ENCODE results near the gene RPUSD1. TPM values are rescaled to one million over a fixed set of nuclear protein-coding genes. Genes with fewer than 3 reads are reported as not detected.
"Not testable (repeated sequence)": the region's sequence is repeated elsewhere in the genome, so short reads cannot be mapped to it uniquely, and the experiment has no call there.

Gene RPUSD1
- total and polyA plus RNA-seq, 12 donors = 5.8 to 23.3 (median 8.2) TPM

DNA sequence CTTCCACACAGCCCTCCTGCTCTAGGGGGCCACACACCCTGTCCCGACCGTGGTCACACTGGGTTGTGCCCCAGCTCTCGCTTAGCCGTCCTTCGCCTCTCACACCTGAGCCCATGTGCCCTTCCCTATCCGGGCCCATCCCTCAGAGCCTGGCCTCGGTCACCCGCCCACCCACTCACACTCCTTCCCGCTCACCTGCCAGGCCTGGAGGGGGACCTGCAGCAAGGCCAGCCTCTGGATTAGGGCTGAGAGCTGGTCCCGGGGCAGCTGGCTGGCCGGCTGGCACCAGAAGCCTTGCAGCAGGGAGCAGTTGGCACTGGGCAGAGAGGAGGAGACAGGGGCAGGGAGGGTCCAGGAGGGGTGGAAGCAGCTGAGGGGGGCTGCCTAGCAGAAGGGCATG is 9.7 kb downstream of the RPUSD1 start:
- H3K27ac ChIP-seq = no peak overlapping the region
- no peaks in the 10 kb centered on the region for H3K9me3 ChIP-seq
- no peaks in the 10 kb centered on the region for H3K36me3 ChIP-seq
- DNase-seq (no peak), ATAC-seq (no peak)
- TF ChIP-seq, protein P1, sequence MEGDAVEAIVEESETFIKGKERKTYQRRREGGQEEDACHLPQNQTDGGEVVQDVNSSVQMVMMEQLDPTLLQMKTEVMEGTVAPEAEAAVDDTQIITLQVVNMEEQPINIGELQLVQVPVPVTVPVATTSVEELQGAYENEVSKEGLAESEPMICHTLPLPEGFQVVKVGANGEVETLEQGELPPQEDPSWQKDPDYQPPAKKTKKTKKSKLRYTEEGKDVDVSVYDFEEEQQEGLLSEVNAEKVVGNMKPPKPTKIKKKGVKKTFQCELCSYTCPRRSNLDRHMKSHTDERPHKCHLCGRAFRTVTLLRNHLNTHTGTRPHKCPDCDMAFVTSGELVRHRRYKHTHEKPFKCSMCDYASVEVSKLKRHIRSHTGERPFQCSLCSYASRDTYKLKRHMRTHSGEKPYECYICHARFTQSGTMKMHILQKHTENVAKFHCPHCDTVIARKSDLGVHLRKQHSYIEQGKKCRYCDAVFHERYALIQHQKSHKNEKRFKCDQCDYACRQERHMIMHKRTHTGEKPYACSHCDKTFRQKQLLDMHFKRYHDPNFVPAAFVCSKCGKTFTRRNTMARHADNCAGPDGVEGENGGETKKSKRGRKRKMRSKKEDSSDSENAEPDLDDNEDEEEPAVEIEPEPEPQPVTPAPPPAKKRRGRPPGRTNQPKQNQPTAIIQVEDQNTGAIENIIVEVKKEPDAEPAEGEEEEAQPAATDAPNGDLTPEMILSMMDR (IDR thresholded peaks at IDR 0.05) = no peak
- peaks cover 0 to 2% (median under 1%) of the 10 kb centered on the region in 9 donors for H3K4me1 ChIP-seq
- intact Hi-C loops (cut with DNase I) = no loop called here
- H3K4me3 ChIP-seq = no peak overlapping the region
- 77 to 78% methylated on average over 11 of the region's 11 CpGs for WGBS, 2 donors
- H3K27me3 ChIP-seq = peaks cover 4 to 63% (median 45%) of the 10 kb centered on the region in 7 donors

DNA sequence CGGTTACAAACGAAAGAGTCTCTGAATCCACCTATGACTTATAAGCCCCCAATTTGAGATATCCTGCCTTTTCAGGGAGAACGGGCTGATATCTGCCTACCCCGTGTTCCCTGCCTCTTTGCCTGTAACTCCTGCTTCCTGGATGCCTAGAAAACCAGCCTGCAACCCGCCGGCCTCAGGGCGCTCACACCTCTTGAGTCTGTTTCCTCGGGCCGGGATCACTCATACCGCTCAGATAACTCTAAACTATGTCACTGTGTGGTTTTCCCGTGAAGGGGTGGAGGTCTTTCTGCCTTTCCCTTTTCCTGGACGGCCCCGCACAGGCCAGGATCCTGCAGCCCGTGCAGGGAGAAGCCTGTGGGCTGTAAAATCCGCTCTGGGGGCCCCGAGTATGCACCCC is 10.4 kb downstream of the RPUSD1 start:
- 17 to 21% methylated on average over 16 of the region's 16 CpGs for WGBS, 2 donors
- no peaks in the 10 kb centered on the region for H3K4me1 ChIP-seq
- DNase-seq = no peak
- TF ChIP-seq, protein P1 (IDR thresholded peaks at IDR 0.05) = no peak
- no peaks in the 10 kb centered on the region for H3K9me3 ChIP-seq
- ATAC-seq = no peak
- no peak overlapping the region for H3K27ac ChIP-seq
- H3K36me3 ChIP-seq = no peaks in the 10 kb centered on the region
- peaks cover 4 to 58% (median 39%) of the 10 kb centered on the region in 7 donors for H3K27me3 ChIP-seq
- H3K4me3 ChIP-seq = no peak overlapping the region
- intact Hi-C loops (cut with DNase I) = no loop called here

DNA sequence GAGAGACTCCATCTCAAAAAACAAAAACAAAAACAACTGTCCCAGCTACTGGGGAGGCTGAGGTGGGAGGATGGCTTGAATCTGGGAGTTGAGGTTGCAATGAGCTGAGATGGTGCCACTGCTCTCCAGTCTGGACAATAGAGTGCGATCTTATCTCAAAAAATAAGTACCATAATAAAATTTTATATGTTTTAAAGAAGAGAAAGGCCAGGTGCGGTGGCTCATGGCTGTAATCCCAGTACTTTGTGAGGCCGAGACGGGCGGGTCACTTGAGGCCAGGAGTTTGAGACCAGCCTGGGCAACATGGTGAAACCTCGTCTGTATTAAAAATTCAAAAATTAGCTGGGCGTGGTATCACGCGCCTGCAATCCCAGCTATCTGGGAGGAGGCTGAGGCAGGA is 11.4 kb downstream of the RPUSD1 start:
- H3K4me3 ChIP-seq = no peak overlapping the region
- WGBS, 2 donors = 91 to 94% methylated on average over 9 of the region's 9 CpGs
- DNase-seq (no peak), ATAC-seq (no peak)
- no peaks in the 10 kb centered on the region for H3K36me3 ChIP-seq
- TF ChIP-seq, protein P1 (IDR thresholded peaks at IDR 0.05) = no peak
- H3K4me1 ChIP-seq = no peaks in the 10 kb centered on the region
- intact Hi-C loops (cut with DNase I) = no loop called here
- H3K27me3 ChIP-seq = peaks cover 0 to 48% (median 29%) of the 10 kb centered on the region in 7 donors
- no peak overlapping the region for H3K27ac ChIP-seq
- H3K9me3 ChIP-seq = no peaks in the 10 kb centered on the region

DNA sequence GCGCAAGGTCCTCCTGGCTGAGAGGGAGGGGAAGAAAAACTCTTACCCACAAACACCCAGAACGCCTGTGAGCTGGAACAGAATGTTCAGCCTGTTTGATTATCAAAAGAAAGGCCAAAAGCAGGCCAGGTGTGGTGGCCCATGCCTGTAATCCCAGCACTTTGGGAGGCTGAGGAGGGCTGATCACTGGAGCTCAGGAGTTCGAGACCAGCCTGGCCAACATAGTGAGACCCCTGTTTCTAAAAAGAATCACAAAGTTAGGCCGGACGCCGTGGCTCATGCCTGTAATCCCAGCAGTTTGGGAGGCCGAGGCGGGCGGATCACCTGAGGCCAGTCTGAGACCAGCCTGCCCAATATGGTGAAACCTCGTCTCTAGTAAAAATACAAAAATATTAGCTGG is 11.9 kb downstream of the RPUSD1 start:
- WGBS, 2 donors = 87 to 93% methylated on average over 9 to 10 of the region's 10 CpGs
- H3K4me3 ChIP-seq = not testable (repeated sequence)

DNA sequence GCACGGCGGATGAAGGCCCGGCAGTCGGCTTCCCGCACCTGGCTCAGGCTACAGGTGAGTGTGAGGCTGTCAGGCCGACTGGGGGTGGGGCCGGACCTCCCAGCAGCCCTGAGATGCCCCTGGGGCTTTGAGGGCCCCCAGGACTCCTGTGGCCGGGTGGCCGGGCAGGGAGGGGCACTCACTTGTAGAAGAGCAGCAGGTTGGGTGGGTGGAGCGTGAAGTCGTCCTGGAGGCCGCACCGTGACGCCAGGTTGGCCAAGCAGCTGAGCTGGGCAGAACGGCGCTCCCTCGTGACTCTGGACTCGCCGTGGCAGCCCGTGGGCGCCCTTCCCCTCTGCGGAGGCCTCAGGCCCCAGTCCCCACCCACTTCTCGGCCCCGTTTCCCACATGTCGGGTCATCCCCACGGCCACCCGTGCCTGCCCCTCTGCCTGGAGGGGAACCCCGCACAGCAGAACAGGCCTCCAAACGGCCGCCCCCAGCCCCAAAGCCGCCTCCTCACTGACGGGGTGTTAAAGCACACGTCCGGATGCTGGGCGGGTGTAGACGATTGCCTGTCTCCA is 12.9 kb downstream of the RPUSD1 start:
- Histone ChIP-seq H3K36me3 (no peaks in the 10 kb centered on the region), H3K4me3 (no peak overlapping the region), H3K9me3 (no peaks in the 10 kb centered on the region), H3K27me3 (peaks cover 0 to 39% (median 20%) of the 10 kb centered on the region in 7 donors), H3K27ac (no peak overlapping the region), H3K4me1 (no peaks in the 10 kb centered on the region)
- ATAC-seq (no peak), DNase-seq (no peak)
- TF ChIP-seq, protein P1 (IDR thresholded peaks at IDR 0.05) = no peak
- intact Hi-C loops (cut with DNase I) = no loop called here
- WGBS, 2 donors = 79% methylated on average over 33 to 36 of the region's 36 CpGs

More for the DNA sequence above, 11.9 kb downstream of the RPUSD1 start:
- H3K36me3 ChIP-seq; H3K9me3 ChIP-seq; ATAC-seq; H3K27ac ChIP-seq; DNase-seq; H3K4me1 ChIP-seq; intact Hi-C loops (cut with DNase I): not testable (repeated sequence)
- H3K27me3 ChIP-seq = peaks cover 0 to 43% (median 25%) of the 10 kb centered on the region in 7 donors

All from heart right ventricle (tissue), 16 donors.